ENCODE results near the gene NOP9. TPM values are rescaled to one million over a fixed set of nuclear protein-coding genes. Genes with fewer than 3 reads are reported as not detected.

Gene NOP9
- total RNA-seq, 1 donor from 2014 or later, result 23.2 TPM

DNA sequence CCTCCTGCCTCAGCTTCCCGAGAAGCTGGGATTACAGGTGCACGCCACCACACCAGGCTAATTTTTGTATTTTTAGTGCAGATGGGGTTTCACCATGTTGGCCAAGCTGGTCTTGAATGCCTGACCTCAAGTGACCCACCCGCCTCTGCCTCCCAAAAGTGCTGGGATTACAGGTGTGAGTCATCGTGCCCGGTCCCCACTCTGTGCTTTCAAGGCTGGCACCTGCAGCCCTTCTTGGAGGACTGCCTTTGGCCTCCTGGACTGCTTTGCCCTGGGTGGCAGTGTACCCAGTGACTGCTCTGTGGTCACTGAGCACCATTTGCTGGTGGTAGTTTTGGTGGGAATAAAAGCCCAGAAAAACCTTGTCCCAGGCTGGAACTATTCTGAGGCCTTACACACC lies 12.7 kb upstream of the NOP9 start:
- DNase-seq (ENCODE audit: low read depth) (no peak), FAIRE-seq (no peak)
- TF ChIP-seq, protein P1, sequence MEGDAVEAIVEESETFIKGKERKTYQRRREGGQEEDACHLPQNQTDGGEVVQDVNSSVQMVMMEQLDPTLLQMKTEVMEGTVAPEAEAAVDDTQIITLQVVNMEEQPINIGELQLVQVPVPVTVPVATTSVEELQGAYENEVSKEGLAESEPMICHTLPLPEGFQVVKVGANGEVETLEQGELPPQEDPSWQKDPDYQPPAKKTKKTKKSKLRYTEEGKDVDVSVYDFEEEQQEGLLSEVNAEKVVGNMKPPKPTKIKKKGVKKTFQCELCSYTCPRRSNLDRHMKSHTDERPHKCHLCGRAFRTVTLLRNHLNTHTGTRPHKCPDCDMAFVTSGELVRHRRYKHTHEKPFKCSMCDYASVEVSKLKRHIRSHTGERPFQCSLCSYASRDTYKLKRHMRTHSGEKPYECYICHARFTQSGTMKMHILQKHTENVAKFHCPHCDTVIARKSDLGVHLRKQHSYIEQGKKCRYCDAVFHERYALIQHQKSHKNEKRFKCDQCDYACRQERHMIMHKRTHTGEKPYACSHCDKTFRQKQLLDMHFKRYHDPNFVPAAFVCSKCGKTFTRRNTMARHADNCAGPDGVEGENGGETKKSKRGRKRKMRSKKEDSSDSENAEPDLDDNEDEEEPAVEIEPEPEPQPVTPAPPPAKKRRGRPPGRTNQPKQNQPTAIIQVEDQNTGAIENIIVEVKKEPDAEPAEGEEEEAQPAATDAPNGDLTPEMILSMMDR (IDR thresholded peaks at IDR 0.05; ENCODE audit: insufficient read depth, low read length, severe bottlenecking), result no peak
- no peaks in the 10 kb centered on the region for H3K27me3 ChIP-seq (ENCODE audit: control insufficient read depth, insufficient read depth, low read length)
- no peak overlapping the region for H3K4me3 ChIP-seq (ENCODE audit: low read depth, low read length)
- peaks cover 17% of the 10 kb centered on the region for H3K36me3 ChIP-seq (ENCODE audit: control insufficient read depth, insufficient read depth, low read length)

DNA sequence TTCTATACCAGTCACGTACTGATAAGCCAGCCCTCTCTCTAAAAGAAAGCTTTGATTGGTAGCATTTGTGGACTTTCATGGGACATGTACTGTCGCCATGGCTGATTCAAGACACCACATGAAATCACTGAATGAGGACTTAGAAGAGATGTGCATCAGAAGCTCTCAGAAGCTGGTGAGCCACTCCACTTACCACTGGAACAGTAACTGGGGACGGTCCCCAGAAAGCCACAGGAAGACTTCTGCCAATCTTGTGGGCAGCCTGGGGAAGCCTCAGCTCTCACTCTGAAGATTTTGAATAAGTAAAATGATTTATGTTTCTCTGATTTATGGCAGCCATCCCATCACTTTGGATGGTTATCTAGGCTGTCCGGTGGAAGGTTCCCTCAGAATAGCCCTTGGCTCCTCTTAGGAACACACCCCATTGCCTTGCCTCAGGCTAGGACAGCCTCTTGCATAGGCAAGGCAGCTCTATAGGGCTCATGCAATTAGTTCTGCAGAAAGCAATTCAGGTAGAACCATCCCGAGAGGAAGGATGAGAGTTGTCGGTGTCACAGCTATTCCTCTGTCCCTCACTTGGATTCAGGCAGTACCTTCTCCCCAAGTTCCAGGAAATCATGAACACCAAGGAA lies 9.9 kb upstream of the NOP9 start:
- Histone ChIP-seq H3K27me3 (ENCODE audit: control insufficient read depth, insufficient read depth, low read length) (no peaks in the 10 kb centered on the region), H3K4me3 (ENCODE audit: low read depth, low read length) (no peak overlapping the region), H3K36me3 (ENCODE audit: control insufficient read depth, insufficient read depth, low read length) (peaks cover 25% of the 10 kb centered on the region)
- no peak for FAIRE-seq
- DNase-seq (ENCODE audit: low read depth), result no peak
- TF ChIP-seq, protein P1 (IDR thresholded peaks at IDR 0.05; ENCODE audit: insufficient read depth, low read length, severe bottlenecking), result no peak

DNA sequence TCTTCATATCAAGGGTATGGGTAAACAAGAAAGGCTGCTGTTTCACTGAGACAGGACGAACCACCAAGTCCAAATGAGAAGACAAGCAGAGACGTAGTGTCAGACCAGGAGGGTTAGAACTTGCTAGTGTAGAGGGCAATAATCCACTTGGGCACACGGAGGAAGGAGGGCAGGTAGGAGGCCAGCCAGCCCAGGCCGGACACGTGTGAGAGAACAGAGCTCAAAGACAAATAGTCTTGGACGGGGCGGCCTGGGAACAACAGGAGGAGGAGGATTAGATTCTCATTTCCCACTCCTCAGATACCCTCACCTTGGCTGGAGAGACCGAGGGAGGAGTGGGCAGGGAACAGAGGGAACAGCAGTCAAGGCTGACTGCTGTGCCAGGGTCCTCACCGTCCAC lies 8.9 kb upstream of the NOP9 start:
- DNase-seq (ENCODE audit: low read depth), result no peak
- Histone ChIP-seq H3K36me3 (ENCODE audit: control insufficient read depth, insufficient read depth, low read length) (peaks cover 30% of the 10 kb centered on the region), H3K27me3 (ENCODE audit: control insufficient read depth, insufficient read depth, low read length) (no peaks in the 10 kb centered on the region), H3K4me3 (ENCODE audit: low read depth, low read length) (no peak overlapping the region)
- TF ChIP-seq, protein P1 (IDR thresholded peaks at IDR 0.05; ENCODE audit: insufficient read depth, low read length, severe bottlenecking), result no peak
- no peak for FAIRE-seq

DNA sequence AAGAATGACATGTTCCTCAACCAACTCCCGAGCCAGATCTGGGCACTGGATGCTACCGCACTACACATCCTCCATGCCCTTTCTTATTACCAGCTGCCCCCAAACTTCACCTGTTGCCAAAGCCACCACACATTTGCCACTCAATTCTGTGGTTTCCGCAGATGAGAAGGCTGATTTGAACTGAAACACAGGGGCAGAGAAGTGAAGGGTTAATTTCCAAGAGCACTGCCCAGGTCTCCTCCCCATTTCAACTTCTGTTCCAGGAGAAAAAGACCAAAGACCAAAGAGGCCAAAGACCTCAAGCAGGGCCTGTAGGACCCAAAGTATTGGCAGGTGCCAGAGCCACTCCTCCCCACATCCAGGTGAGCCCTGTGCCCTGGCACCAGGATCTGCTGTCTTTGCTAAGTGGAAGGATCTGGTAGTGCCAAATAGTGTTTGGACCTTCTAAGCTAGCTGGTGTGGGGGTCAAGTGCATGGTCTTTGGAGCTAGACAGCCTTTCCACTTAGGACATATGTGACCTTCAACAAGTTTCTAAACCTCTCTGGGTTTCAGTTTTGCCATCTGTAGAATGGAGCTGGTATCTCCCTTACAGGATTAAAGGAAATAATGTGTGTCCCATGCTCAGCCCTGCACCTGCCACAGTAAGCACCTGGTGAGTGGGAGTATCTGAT lies 8.1 kb upstream of the NOP9 start:
- H3K4me3 ChIP-seq (ENCODE audit: low read depth, low read length), result no peak overlapping the region
- TF ChIP-seq, protein P1 (IDR thresholded peaks at IDR 0.05; ENCODE audit: insufficient read depth, low read length, severe bottlenecking), result no peak
- DNase-seq (ENCODE audit: low read depth) (no peak), FAIRE-seq (no peak)
- no peaks in the 10 kb centered on the region for H3K27me3 ChIP-seq (ENCODE audit: control insufficient read depth, insufficient read depth, low read length)
- peaks cover 36% of the 10 kb centered on the region for H3K36me3 ChIP-seq (ENCODE audit: control insufficient read depth, insufficient read depth, low read length)

DNA sequence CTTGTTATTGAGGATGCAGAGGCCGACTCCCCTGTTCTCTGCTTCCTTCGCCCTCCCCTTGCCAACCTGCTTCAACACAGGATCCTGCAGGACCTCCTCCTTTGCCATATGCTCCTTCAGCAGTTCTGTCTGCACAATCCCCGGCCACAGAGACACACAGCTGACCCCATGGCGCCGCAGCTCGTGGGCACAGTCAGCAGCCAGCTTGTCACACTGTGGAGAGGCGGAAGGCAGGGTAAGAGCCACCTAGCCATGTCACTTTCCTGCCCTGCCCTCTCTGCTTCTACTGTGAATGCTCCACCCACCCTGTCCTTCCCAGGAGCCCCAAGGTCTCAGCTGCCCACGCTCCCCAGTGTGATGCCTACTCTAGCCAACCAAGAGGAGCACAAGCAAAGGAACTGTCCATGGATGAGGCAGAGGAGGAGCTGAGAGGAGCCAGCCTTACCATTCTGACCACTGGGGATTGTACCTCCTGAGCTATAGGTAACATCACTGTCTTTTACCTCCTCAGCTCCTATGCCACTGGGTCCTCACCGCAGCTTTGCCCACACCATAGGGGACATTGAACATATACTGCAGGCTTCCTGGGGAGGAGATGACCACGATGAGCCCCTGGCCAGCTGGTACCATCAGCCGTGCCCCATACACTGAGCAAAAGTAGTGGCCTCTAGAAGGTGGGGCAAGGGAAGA lies 7.4 kb upstream of the NOP9 start:
- H3K36me3 ChIP-seq (ENCODE audit: control insufficient read depth, insufficient read depth, low read length), result peaks cover 36% of the 10 kb centered on the region
- H3K27me3 ChIP-seq (ENCODE audit: control insufficient read depth, insufficient read depth, low read length), result no peaks in the 10 kb centered on the region
- FAIRE-seq (no peak), DNase-seq (ENCODE audit: low read depth) (no peak)
- TF ChIP-seq, protein P1 (IDR thresholded peaks at IDR 0.05; ENCODE audit: insufficient read depth, low read length, severe bottlenecking), result no peak
- no peak overlapping the region for H3K4me3 ChIP-seq (ENCODE audit: low read depth, low read length)
